Measurements from ENCODE around the gene HLA-DRB5. TPM values are rescaled to one million over a fixed set of nuclear protein-coding genes. Genes with fewer than 3 reads are reported as not detected.
A peak's percentile ranks its signal among the peaks of the same experiment; 100 is the strongest.
"Not testable (repeated sequence)": the region's sequence is repeated elsewhere in the genome, so short reads cannot be mapped to it uniquely, and the experiment has no call there.

Gene HLA-DRB5
- total RNA-seq, result 10 to 100 TPM in 2 of 3 donors, 1 to 10 TPM in 1; 2.1 to 50.3 (median 28.8) TPM
- long read RNA-seq, donor 1, transcript HLA-DRB5-201 (6 exons, 1,260 nt), result major isoform, 29 of 45 reads
- long read RNA-seq, donor 1, partial matches to known transcripts, result 12 of 45 reads
- long read RNA-seq, donor 1, other reads (novel, unspliced or antisense), result 4 of 45 reads
- long read RNA-seq, donor 2, result 0 reads

DNA sequence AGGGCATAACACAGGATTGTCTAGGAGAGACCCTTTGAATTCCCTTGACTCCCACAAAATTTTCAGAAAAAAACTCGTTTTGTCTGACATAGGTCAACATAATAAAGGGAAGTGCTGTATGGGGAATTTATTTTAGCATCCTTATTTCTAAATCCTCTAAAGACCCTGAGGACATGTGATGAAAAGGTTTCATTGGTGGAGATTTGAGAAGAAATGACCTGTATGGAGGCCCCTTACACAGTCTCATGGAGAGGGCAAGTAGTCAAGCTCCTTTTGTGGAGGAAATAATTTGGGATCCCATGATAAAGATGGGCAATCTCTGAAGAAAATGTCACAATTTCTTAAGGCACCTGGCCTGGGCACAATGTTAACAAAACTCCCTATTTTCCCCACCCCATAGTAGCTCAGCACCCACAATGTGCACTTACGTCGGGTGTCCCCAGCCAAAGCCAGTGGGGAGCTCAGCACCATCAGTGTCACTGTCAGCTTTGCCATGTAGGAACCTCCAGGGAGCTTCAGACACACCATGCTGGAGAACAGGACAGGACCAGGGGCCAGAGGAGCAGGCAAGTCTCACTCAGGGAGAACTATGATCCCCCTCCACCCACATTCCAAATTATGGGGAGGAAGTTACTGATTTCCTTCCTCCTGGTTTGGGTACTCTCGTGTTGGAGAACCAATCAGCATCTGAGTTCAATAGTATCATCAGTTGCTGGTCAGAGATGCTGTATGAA, at the start of gene HLA-DRB5:
HLA-DRB5 (minus strand) TSS at position 591 of the 734 bp plus-strand sequence; CDS start at position 528, 63 bp downstream.
- TF ChIP-seq, protein P1, sequence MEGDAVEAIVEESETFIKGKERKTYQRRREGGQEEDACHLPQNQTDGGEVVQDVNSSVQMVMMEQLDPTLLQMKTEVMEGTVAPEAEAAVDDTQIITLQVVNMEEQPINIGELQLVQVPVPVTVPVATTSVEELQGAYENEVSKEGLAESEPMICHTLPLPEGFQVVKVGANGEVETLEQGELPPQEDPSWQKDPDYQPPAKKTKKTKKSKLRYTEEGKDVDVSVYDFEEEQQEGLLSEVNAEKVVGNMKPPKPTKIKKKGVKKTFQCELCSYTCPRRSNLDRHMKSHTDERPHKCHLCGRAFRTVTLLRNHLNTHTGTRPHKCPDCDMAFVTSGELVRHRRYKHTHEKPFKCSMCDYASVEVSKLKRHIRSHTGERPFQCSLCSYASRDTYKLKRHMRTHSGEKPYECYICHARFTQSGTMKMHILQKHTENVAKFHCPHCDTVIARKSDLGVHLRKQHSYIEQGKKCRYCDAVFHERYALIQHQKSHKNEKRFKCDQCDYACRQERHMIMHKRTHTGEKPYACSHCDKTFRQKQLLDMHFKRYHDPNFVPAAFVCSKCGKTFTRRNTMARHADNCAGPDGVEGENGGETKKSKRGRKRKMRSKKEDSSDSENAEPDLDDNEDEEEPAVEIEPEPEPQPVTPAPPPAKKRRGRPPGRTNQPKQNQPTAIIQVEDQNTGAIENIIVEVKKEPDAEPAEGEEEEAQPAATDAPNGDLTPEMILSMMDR (IDR thresholded peaks at IDR 0.05), result no peak
- Histone ChIP-seq H3K4me3 (no peak within 1 kb of the TSS), H3K4me1 (ENCODE audit: low read depth) (no peaks in the 10 kb centered on the region), H3K9me3 (no peaks in the 10 kb centered on the region), H3K36me3 (ENCODE audit: low read depth) (no peaks in the 10 kb centered on the region)
- DNase-seq (peak in 1 of 3 donors; percentile 24), ATAC-seq (peak; percentile 97)
- intact Hi-C loops (cut with DNase I, micrococcal nuclease), result no loop called here

DNA sequence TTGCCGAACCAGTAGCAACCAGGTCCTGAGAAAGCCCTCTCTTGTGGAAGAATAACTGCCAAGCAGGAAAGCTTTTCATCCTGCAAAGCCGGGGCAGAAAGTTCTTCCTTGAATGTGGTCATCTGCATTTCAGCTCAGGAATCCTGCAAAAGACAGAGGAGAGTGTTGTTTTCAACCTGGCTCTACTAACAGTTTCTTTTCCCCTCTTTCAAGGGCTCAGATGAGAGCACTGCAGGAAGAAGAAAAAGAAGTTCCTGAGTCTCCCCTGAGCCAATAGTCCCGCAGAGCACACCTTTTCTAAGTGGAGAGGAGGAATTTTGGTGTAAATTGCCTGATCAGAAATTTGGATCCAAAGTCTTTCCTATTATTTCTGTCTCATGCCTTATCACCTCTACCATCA, 48.9 kb upstream of the HLA-DRB5 start:
- H3K4me1 ChIP-seq (ENCODE audit: low read depth), result no peaks in the 10 kb centered on the region
- TF ChIP-seq, protein P1 (IDR thresholded peaks at IDR 0.05), result no peak
- ATAC-seq (no peak), DNase-seq (no peak)
- H3K36me3 ChIP-seq (ENCODE audit: low read depth), result no peaks in the 10 kb centered on the region
- intact Hi-C loops (cut with DNase I, micrococcal nuclease), result no loop called here
- no peak overlapping the region for H3K4me3 ChIP-seq
- H3K9me3 ChIP-seq, result no peaks in the 10 kb centered on the region

DNA sequence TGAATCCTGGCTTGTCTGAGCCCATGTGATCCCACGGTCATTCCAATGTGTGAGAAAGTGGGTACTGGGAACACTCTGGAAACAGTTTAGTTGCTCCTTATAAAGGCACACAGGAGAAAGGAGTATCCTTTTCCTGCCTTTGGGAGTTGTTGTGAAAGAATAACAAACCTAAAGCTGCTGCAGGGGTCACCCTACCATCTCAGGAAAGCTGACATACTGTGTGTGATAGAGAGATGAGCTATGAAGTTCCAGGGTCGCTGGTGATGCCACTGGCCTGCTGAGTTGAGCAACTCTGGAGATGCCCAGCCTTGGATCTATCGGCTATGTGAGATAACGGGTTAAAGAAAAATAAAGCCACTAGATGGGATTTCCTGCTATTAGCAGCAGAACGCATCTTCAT, 47.4 kb upstream of the HLA-DRB5 start:
- ATAC-seq; H3K36me3 ChIP-seq (ENCODE audit: low read depth): not testable (repeated sequence)

DNA sequence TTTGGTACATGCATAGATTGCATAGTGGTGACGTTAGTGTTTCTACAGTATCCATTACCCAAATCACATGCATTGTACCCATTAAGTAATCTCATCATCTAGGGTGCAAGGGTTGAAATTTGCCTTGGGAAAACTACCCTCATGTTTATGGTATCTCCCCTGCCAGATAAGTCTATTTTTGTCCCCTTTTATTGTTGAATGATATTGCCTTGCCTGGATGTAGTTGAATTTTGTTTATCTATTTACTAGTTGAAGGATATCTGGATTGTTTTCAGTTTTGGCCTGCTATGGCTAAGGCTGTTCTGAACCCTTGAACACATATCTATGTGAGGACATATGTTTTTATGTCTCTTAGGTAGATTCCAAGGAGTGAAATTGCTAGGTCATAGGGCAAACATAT, 46.2 kb upstream of the HLA-DRB5 start:
- H3K4me1 ChIP-seq (ENCODE audit: low read depth), result no peaks in the 10 kb centered on the region
- H3K4me3 ChIP-seq, result no peak overlapping the region
- H3K36me3 ChIP-seq (ENCODE audit: low read depth), result no peaks in the 10 kb centered on the region
- H3K9me3 ChIP-seq, result no peaks in the 10 kb centered on the region
- TF ChIP-seq, protein P1 (IDR thresholded peaks at IDR 0.05), result no peak
- intact Hi-C loops (cut with DNase I, micrococcal nuclease), result no loop called here
- DNase-seq (no peak), ATAC-seq (no peak)

More for the DNA sequence above, 47.4 kb upstream of the HLA-DRB5 start:
- H3K4me1 ChIP-seq (ENCODE audit: low read depth); intact Hi-C loops (cut with DNase I, micrococcal nuclease); DNase-seq; H3K9me3 ChIP-seq; H3K4me3 ChIP-seq: not testable (repeated sequence)

DNA sequence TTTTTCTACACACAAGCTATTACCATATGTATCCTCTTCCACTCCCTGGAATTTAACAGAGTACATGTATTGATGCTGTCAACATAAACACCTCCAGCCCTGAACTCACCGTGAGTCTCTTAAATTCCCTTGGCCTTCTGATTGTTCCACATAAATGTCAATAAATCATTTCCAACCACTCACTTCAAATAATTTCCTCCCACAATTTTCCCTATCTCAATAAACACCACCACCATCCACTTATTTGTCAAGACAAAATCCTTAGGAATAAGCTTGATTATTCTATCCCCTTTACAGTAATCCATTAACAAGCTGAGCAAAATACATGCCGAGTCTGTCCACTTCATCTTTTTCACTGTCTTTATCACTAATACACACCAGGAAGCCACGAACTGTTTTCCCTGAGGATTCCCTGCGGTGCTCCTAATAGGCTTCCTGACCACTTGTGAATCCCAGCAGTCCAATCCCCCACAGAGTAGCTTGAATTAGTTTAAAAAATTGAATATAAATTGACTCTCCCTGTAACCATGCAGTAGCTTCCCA, 40.3 kb upstream of the HLA-DRB5 start:
- TF ChIP-seq, protein P1 (IDR thresholded peaks at IDR 0.05), result no peak
- Histone ChIP-seq H3K4me3 (no peak overlapping the region), H3K4me1 (ENCODE audit: low read depth) (no peaks in the 10 kb centered on the region), H3K36me3 (ENCODE audit: low read depth) (no peaks in the 10 kb centered on the region), H3K9me3 (no peaks in the 10 kb centered on the region)
- intact Hi-C loops (cut with DNase I, micrococcal nuclease), result no loop called here
- DNase-seq (no peak), ATAC-seq (no peak)

DNA sequence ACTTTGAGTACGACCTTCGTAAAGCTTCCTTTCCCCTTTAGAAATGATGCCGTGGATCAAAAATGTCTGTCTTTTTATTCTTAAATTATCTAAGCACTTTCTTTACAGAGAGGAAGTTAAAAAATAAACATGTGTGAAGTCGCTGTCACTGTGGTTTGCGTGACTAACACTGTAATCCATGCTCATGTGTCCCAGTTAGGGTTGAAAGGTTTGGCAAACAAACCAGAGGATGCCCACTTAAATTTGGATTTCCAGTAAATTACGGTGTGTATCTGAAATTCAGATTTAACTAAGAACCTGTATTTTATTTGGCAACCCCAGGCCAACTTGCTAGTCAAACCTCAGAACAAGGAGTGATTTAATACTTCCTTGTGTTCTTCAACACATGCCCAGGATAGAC, 38.5 kb upstream of the HLA-DRB5 start:
- intact Hi-C loops (cut with DNase I, micrococcal nuclease), result no loop called here
- H3K4me1 ChIP-seq (ENCODE audit: low read depth), result no peaks in the 10 kb centered on the region
- ATAC-seq (no peak), DNase-seq (no peak)
- TF ChIP-seq, protein P1 (IDR thresholded peaks at IDR 0.05), result no peak
- no peaks in the 10 kb centered on the region for H3K9me3 ChIP-seq
- H3K4me3 ChIP-seq, result no peak overlapping the region
- H3K36me3 ChIP-seq (ENCODE audit: low read depth), result no peaks in the 10 kb centered on the region

All from mucosa of descending colon (tissue), 3 donors.